PC-3 (cell line): ENCODE results near the gene LMCD1.

ENCODE experiments used
- EZH2 ChIP-seq: fragments of 300-600 bp; sonication (generic); IDR thresholded peaks from one replicate; pipeline ENCODE4 v1.6.1; 2017; ENCODE audit warnings: antibody characterized with exemption, mild to moderate bottlenecking, low read length; ENCODE audit not compliant: unreplicated experiment
- TF ChIP-seq, protein P1 (sequence below): fragments of 300-600 bp; sonication (generic); conservative IDR thresholded peaks from 2 replicates; pipeline ENCODE4 v1.5.1; 2017; ENCODE audit warnings: antibody characterized with exemption, low read depth, mild to moderate bottlenecking, low read length

DNA sequence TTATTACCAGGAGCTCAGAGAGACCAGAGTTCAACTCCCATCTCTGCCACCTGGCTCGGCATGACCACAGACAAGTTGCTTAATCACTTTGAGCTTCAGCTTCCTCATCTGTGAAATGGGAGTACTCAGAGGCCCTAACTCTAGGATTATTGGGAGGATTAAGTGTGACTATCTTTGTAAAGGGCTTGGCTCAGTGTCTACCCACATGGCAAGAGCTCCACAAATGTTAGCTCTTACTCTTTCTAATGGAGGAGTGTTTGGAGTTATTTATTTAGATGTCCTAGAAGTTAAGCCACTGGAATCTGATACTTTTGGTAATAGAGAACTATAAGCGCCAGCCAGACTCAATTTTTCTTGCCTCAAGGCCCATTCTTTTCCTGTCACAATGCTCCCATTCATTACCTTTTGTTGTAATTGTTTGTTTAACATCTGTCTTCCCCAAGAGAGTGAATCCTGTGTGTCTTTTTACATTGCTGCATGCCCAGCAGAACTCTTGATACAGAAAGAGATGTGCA lies 12.3 kb upstream of the LMCD1 start:
- no peak for TF ChIP-seq EZH2
- TF ChIP-seq, protein P1, sequence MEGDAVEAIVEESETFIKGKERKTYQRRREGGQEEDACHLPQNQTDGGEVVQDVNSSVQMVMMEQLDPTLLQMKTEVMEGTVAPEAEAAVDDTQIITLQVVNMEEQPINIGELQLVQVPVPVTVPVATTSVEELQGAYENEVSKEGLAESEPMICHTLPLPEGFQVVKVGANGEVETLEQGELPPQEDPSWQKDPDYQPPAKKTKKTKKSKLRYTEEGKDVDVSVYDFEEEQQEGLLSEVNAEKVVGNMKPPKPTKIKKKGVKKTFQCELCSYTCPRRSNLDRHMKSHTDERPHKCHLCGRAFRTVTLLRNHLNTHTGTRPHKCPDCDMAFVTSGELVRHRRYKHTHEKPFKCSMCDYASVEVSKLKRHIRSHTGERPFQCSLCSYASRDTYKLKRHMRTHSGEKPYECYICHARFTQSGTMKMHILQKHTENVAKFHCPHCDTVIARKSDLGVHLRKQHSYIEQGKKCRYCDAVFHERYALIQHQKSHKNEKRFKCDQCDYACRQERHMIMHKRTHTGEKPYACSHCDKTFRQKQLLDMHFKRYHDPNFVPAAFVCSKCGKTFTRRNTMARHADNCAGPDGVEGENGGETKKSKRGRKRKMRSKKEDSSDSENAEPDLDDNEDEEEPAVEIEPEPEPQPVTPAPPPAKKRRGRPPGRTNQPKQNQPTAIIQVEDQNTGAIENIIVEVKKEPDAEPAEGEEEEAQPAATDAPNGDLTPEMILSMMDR: no peak
